HFF-Myc (cell line): ENCODE results near the gene RAD51B.

Experiments used
- DNase-seq: peaks from one replicate; pipeline ENCODE4 v3.0.0-alpha.2; 2011; ENCODE audit warnings: low read depth; ENCODE audit errors: extremely low read depth
- H3K4me3 ChIP-seq: replicated peaks from 2 replicates; pipeline ENCODE4 v1.5.1; 2011; ENCODE audit warnings: low read depth, mild to moderate bottlenecking, control low read depth, low read length
- TF ChIP-seq, protein P1 (sequence below): IDR thresholded peaks from 2 replicates; pipeline ENCODE4 v1.5.1; 2012; ENCODE audit warnings: mild to moderate bottlenecking, low read depth, low read length, control low read depth; ENCODE audit errors: missing control alignments

RAD51B gene

DNA sequence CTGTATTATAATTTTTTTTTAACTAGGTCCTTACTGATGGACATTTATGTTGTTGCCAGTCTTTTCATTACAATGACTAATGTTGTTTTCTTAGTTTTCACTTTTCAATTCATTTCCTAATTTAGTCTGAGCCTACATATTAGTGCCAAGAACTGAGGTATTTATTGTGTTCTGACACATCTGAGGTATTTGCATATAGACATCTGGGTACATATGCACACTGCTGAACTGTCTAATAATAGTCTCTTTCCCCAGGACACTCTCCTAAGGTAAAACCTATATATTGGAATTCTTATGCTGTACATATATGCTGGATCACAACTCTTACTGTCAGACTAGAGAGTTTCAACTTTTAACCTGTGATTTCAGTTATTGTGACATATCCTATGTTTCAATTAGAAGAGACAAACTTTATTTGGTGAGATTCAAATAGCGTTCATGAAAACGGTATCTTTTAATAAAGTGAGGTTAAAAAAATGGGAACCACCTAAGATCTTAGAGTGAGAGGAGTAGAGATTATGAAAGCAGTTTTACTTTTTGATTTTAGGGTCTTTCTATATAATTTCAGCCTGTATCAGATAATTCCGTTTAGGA, 263.2 kb downstream of the RAD51B start:
- no peak overlapping the region for H3K4me3 ChIP-seq
- TF ChIP-seq, protein P1, sequence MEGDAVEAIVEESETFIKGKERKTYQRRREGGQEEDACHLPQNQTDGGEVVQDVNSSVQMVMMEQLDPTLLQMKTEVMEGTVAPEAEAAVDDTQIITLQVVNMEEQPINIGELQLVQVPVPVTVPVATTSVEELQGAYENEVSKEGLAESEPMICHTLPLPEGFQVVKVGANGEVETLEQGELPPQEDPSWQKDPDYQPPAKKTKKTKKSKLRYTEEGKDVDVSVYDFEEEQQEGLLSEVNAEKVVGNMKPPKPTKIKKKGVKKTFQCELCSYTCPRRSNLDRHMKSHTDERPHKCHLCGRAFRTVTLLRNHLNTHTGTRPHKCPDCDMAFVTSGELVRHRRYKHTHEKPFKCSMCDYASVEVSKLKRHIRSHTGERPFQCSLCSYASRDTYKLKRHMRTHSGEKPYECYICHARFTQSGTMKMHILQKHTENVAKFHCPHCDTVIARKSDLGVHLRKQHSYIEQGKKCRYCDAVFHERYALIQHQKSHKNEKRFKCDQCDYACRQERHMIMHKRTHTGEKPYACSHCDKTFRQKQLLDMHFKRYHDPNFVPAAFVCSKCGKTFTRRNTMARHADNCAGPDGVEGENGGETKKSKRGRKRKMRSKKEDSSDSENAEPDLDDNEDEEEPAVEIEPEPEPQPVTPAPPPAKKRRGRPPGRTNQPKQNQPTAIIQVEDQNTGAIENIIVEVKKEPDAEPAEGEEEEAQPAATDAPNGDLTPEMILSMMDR = no peak
- DNase-seq = no peak

DNA sequence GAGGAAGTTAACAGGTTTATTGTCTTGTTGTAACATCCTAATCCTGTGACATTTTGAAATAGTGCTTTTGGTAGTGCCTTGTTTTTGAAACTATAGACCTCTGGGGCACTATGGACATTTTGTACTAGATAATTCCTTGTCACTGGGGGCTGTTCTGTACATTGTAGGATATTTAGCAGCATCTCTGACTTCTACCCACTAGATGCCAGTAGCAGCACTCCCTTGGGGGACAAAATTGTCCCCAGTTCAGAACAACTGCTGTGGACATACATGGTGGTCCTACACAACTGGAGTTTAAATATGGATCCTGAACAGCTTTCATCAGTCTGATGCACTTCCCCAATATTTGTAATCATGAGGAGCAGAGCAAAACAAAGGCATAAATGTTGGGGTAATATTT, 264.7 kb downstream of the RAD51B start:
- H3K4me3 ChIP-seq = no peak overlapping the region
- TF ChIP-seq, protein P1 = peak; percentile 10
- DNase-seq = no peak

DNA sequence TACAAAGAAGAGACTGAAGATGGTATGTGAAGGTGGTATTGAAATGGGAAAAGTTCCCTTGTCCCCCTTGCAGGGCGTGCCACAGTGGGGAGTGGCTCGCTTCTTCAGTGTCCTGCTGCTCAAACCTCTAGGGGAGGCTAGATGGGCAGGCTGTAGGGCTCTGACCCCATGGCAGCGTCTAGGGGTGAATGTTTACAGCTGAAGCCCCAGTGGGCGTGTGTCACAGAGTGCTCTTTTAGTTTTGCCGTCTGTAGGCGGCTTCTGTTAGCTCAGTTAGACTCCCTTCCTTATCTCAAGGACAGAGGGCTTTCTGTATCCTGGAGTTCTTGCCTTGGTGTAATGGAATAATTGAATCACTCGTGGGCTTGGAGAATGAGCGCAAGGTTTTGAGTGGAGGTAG, 266.2 kb downstream of the RAD51B start:
- DNase-seq = no peak
- H3K4me3 ChIP-seq = no peak overlapping the region
- TF ChIP-seq, protein P1 = no peak

DNA sequence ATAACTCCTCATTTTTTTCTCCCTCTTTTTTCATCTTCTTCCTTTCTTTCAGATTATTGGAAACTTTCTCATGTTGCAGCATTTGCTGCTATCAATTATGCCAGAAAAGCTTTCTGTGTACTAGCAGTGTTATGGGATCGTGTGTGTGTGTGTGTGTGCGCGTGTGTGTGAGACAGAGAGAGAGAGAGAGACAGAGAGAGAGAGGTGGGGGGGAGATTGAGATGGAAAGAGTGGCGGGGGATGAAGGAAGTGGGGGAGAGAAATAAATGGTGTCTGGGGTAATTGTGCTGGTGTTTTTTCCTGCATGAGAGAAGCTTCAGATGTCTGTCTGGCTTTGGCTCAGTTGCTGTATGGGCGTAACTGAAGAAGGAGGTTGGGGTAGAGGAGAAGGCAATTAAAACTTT, 268.9 kb downstream of the RAD51B start:
- no peak for DNase-seq
- TF ChIP-seq, protein P1 = no peak

DNA sequence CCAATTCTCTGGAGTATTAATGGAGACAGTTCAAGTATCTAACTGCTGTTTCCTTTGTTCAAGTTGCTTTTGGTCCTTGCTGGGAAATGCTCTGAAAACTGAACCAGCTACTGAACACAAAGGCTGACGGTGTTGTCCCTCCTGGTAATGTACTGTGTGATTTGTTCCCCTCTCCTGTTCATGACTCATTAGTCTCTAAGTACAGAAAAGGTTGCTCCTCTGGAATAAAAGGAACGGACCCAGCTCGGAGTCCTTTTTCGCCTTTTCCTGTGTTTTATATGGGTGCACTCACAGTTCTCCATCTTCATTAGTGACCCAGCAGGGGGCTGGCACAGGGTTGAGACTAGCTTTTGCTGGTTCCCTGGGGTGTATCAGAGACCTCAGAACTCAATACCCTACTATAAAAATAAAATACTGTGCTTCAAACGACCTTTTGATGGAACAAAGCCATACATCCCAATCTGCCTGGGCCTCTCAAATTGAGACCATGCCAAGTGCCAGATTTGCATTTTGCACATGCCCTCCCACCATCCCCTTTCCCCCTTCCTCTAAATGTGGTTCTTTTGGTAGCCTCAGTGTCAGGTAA, 269.7 kb downstream of the RAD51B start:
- TF ChIP-seq, protein P1 = no peak
- no peak for DNase-seq
- no peak overlapping the region for H3K4me3 ChIP-seq

More for the DNA sequence above, 268.9 kb downstream of the RAD51B start:
- H3K4me3 ChIP-seq = no peak overlapping the region

DNA sequence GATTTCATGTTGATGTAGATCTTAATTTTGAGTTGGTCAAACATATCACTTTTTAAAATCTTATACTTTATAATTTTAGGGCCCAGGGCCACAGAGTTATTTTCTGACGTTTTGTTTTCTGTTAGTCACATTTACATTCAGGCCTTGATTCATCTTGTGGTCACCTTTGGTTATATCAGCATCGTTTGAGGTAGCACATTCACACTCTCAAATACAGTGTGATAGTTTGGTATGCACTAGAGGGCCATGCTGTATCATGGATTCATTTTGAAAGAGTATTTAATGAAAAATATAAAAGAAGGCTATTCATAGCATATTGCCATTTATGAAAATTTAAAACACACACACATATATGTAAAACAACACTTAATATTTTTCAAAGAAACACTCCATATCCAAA, 274.6 kb downstream of the RAD51B start:
- H3K4me3 ChIP-seq = no peak overlapping the region
- no peak for DNase-seq
- TF ChIP-seq, protein P1 = no peak

DNA sequence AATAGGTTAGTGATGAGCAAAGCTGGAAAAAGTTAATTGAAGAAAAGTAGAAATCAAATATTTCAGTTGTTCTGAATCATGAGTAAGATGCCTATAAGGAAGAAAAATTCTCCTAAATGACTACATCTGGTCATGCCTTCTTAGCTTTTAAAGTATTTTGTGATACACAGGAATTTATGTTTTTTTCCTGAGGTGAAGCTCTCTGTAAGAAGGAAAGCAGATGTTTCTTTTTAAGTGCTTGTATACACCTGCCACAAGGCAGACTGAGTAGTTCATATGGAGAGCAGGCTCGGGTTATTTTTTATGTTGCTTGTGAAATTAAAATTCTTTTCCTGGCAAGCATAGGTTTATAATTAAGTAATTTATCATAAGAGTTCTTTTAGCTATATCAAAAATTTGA, 275.2 kb downstream of the RAD51B start:
- no peak for DNase-seq
- TF ChIP-seq, protein P1 = no peak
- no peak overlapping the region for H3K4me3 ChIP-seq
